H1 (cell line): ENCODE results near the gene TBC1D4. TPM values are rescaled to one million over a fixed set of nuclear protein-coding genes. Genes with fewer than 3 reads are reported as not detected.
A peak's percentile ranks its signal among the peaks of the same experiment; 100 is the strongest.

Experiments
- ATF2 ChIP-seq: IDR thresholded peaks from 2 replicates; pipeline ENCODE4 v1.6.1; 2012; ENCODE audit warnings: low read length, inconsistent platforms
- ATF3 ChIP-seq: IDR thresholded peaks from 2 replicates; pipeline ENCODE4 v1.6.1; 2011; ENCODE audit warnings: low read depth, mild to moderate bottlenecking, low read length; ENCODE audit not compliant: insufficient read depth
- CHD7 ChIP-seq: fragments of 300-600 bp; sonication (generic); IDR thresholded peaks from 2 replicates; pipeline ENCODE4 v1.7.1; 2012; ENCODE audit warnings: low read length, moderate library complexity, mild to moderate bottlenecking, inconsistent platforms; ENCODE audit not compliant: insufficient replicate concordance
- CTCF ChIP-seq, 3 experiments: IDR thresholded peaks; 1 replicate in 2 of 3; 2 replicates in 1 of 3; pipeline versions ENCODE4 v1.5.1 to v1.6.1; 2011; ENCODE audit warnings: low read length in 3 of 3, mild to moderate bottlenecking in 3 of 3, inconsistent platforms in 2 of 3, low read depth in 1 of 3, moderate library complexity in 1 of 3; ENCODE audit not compliant: insufficient read depth in 1 of 3; ENCODE audit errors: control extremely low read depth in 1 of 3
- POU5F1 ChIP-seq: IDR thresholded peaks from 2 replicates; pipeline ENCODE4 v1.6.1; 2011; ENCODE audit warnings: low read depth, mild to moderate bottlenecking, low read length, moderate library complexity
- polyA plus RNA-seq, 7 experiments: library from polyadenylated mRNA; depleted of rRNA in 3 of 7; stranded (reverse) in 5 of 7; unstranded in 2 of 7; fragments of >200 nt in 5 of 7; fragments of 200-250 nt in 2 of 7; gene quantifications; 1 replicate in 5 of 7; 2 replicates in 1 of 7; 4 replicates in 1 of 7; pipeline versions ENCODE4 v1.2.1 to v1.2.3, GENCODE V29; 2011 to 2013; ENCODE audit warnings: missing spikeins in 2 of 7, mixed read lengths in 2 of 7
- total RNA-seq: library from RNA; stranded (reverse); fragmentation: NEBNext Ultra II Directional; extraction: Animal tissue kit (Norgen Biotek cat#: 25700); gene quantifications from 2 replicates; pipeline ENCODE4 v1.2.1, GENCODE V29; 2021

The TBC1D4 gene
- total and polyA plus RNA-seq, 2 of the 8 experiments (the other 6 are each of a cell fraction or from before 2014, with no cell fraction given): 16.7 to 39.0 TPM

GRCh38 chr13:75357576-75358289 lies 124.2 kb downstream of the TBC1D4 start (continued):
- no peak for TF ChIP-seq CHD7
- no peak for TF ChIP-seq POU5F1
- TF ChIP-seq ATF2: no peak
- TF ChIP-seq CTCF (IDR thresholded peaks at IDR 0.05; ENCODE audit: control extremely low read depth in 1 of 3, insufficient read depth in 1 of 3, low read depth in 1 of 3, low read length in 3 of 3): peak; percentile 64 to 82 (median 69)
- no peak for TF ChIP-seq ATF3
